Osteoblast (primary cell): ENCODE data around the gene EMID1. TPM values are rescaled to one million over a fixed set of nuclear protein-coding genes. Genes with fewer than 3 reads are reported as not detected.

ENCODE experiments used
- DNase-seq: peaks from one replicate; pipeline ENCODE4 v3.0.0; 2011; ENCODE audit warnings: low spot score, mixed read lengths; ENCODE audit not compliant: insufficient read length; ENCODE audit errors: missing footprints
- H2AFZ ChIP-seq: 2 replicates; pipeline ENCODE4 v1.6.0; 2011; ENCODE audit warnings: mild to moderate bottlenecking, low read length
- H3K27ac ChIP-seq: 2 replicates; pipeline ENCODE4 v1.5.1; 2011; ENCODE audit warnings: mild to moderate bottlenecking, low read depth, low read length, moderate library complexity
- H3K27me3 ChIP-seq: 2 replicates; pipeline ENCODE4 v1.6.0; 2012; ENCODE audit warnings: mild to moderate bottlenecking, control low read depth, inconsistent platforms, low read length, moderate library complexity; ENCODE audit not compliant: insufficient read depth
- H3K36me3 ChIP-seq: 2 replicates; pipeline ENCODE4 v1.5.1; 2011; ENCODE audit warnings: mild to moderate bottlenecking, low read length, control low read depth, moderate library complexity; ENCODE audit not compliant: insufficient read depth
- H3K4me1 ChIP-seq: 2 replicates; pipeline ENCODE4 v1.5.1; 2011; ENCODE audit warnings: mild to moderate bottlenecking, low read length, control low read depth, moderate library complexity; ENCODE audit not compliant: insufficient read depth
- H3K4me2 ChIP-seq: 2 replicates; pipeline ENCODE4 v1.6.0; 2011; ENCODE audit warnings: mild to moderate bottlenecking, low read length; ENCODE audit not compliant: insufficient read depth
- H3K4me3 ChIP-seq: fragments of 200-600 bp; sonication (generic); 3 replicates; pipeline ENCODE4 v1.5.1; 2012; ENCODE audit warnings: mild to moderate bottlenecking, low read length, inconsistent platforms; ENCODE audit not compliant: insufficient read depth
- H3K79me2 ChIP-seq: 2 replicates; pipeline ENCODE4 v1.6.0; 2012; ENCODE audit warnings: mild to moderate bottlenecking, low read length, control low read depth, inconsistent platforms; ENCODE audit not compliant: insufficient read depth
- H3K9me3 ChIP-seq: 2 replicates; pipeline ENCODE4 v1.5.1; 2011; ENCODE audit warnings: low read depth, low read length, control low read depth
- H4K20me1 ChIP-seq: 2 replicates; pipeline ENCODE4 v1.6.0; 2012; ENCODE audit warnings: mild to moderate bottlenecking, low read length, control low read depth; ENCODE audit not compliant: insufficient read depth
- total RNA-seq: library from RNA; depleted of rRNA; stranded (reverse); fragments of >200 nt; gene quantifications from 2 replicates; pipeline ENCODE4 v1.2.3, GENCODE V29; 2012
- TF ChIP-seq, protein P1 (sequence below): IDR thresholded peaks from 2 replicates; pipeline ENCODE4 v1.5.1; 2011; ENCODE audit warnings: mild to moderate bottlenecking, low read depth, low read length, moderate library complexity; ENCODE audit errors: extremely low read depth

Gene EMID1
- total RNA-seq, 1 donor: under 0.01 TPM

DNA sequence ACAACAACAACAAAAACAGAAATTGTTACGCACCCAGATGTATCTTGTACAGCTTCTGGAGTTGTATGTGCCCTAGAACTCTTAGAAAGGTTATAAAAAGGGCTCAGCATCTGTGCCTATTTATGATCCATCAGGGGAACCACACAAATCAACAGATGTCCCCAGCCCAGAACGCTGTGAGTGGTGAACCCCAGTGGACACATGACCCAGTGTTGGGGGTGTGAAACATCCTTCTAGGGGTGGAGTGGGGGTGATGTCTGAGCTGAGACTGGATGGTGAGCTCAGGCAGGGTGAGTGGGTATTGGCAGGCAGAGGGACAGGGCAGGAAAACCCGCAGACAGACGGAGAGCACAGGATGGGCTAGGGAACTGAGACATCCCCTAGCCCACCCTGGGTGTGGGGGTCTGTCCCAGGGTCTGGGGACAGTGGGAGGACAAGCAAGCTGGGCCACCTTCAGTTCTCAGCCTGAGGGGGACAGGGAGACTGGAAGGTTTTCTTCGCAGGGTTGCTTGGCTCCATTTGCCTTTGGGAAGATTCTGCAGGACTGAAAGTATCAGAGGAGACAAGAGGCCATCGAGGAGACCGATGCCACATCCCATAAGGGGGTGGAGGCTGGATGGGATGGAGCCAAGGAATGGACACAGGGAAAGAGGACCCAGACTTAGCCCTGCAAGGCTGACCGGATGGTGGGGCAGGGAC, 5.8 kb upstream of the EMID1 start:
- Histone ChIP-seq H4K20me1 (no peaks in the 10 kb centered on the region), H3K79me2 (no peaks in the 10 kb centered on the region), H3K27ac (no peak overlapping the region), H3K36me3 (no peaks in the 10 kb centered on the region), H3K4me1 (peaks cover 12% of the 10 kb centered on the region), H3K4me2 (no peak overlapping the region), H2AFZ (no peak overlapping the region), H3K27me3 (peaks cover 2% of the 10 kb centered on the region), H3K9me3 (no peaks in the 10 kb centered on the region), H3K4me3 (no peak overlapping the region)
- TF ChIP-seq, protein P1, sequence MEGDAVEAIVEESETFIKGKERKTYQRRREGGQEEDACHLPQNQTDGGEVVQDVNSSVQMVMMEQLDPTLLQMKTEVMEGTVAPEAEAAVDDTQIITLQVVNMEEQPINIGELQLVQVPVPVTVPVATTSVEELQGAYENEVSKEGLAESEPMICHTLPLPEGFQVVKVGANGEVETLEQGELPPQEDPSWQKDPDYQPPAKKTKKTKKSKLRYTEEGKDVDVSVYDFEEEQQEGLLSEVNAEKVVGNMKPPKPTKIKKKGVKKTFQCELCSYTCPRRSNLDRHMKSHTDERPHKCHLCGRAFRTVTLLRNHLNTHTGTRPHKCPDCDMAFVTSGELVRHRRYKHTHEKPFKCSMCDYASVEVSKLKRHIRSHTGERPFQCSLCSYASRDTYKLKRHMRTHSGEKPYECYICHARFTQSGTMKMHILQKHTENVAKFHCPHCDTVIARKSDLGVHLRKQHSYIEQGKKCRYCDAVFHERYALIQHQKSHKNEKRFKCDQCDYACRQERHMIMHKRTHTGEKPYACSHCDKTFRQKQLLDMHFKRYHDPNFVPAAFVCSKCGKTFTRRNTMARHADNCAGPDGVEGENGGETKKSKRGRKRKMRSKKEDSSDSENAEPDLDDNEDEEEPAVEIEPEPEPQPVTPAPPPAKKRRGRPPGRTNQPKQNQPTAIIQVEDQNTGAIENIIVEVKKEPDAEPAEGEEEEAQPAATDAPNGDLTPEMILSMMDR: no peak
- no peak for DNase-seq

DNA sequence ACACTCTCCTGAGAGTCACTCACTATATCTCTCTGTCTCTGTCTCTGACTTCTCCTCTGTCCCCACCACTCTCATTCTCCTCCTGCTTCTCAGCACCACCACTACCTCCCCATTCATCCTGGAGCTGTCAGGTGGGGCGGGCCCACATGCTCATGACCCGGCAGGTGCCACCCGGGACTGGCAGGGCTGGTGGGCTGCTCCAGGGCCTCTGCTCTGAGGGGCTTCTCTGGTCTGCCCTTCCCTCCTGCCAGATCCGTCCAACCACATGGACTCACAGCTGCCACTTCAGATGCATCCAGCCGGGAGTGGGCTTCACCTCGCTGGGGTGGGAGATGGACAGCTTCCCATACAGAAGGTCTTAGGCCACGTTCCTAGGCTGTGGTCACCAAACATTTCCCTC, 4.8 kb upstream of the EMID1 start:
- Histone ChIP-seq H4K20me1 (no peaks in the 10 kb centered on the region), H2AFZ (no peak overlapping the region), H3K4me1 (peaks cover 12% of the 10 kb centered on the region), H3K4me2 (no peak overlapping the region), H3K79me2 (no peaks in the 10 kb centered on the region), H3K27me3 (peaks cover 9% of the 10 kb centered on the region), H3K4me3 (no peak overlapping the region), H3K9me3 (no peaks in the 10 kb centered on the region), H3K36me3 (no peaks in the 10 kb centered on the region), H3K27ac (no peak overlapping the region)
- no peak for DNase-seq
- TF ChIP-seq, protein P1: no peak

DNA sequence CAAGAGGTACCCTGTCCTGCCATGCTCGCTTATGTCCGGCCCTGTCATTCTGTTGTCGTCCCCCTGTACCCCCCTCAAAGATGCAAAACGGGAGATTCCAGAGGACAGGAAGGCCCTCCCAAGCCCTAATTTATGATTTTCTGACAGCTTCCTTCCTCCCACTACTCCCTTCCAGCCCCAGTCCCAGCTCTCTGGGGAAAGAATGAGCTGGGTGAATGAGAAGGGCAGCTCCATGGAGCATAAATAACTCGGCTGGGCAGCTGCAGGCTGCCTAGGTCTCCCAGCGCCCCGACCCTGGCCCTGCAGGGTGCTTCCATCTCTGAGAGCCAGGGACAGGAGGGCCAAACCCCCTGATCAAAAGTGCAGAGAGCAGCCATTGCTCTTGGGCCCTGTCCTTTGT, 3.9 kb upstream of the EMID1 start:
- peaks cover 18% of the 10 kb centered on the region for H3K27me3 ChIP-seq
- no peaks in the 10 kb centered on the region for H3K9me3 ChIP-seq
- no peaks in the 10 kb centered on the region for H3K79me2 ChIP-seq
- H2AFZ ChIP-seq: no peak overlapping the region
- no peaks in the 10 kb centered on the region for H4K20me1 ChIP-seq
- no peak overlapping the region for H3K4me2 ChIP-seq
- H3K4me1 ChIP-seq: peaks cover 12% of the 10 kb centered on the region
- H3K4me3 ChIP-seq: no peak overlapping the region
- no peak overlapping the region for H3K27ac ChIP-seq
- DNase-seq: no peak
- H3K36me3 ChIP-seq: no peaks in the 10 kb centered on the region
- TF ChIP-seq, protein P1: no peak

DNA sequence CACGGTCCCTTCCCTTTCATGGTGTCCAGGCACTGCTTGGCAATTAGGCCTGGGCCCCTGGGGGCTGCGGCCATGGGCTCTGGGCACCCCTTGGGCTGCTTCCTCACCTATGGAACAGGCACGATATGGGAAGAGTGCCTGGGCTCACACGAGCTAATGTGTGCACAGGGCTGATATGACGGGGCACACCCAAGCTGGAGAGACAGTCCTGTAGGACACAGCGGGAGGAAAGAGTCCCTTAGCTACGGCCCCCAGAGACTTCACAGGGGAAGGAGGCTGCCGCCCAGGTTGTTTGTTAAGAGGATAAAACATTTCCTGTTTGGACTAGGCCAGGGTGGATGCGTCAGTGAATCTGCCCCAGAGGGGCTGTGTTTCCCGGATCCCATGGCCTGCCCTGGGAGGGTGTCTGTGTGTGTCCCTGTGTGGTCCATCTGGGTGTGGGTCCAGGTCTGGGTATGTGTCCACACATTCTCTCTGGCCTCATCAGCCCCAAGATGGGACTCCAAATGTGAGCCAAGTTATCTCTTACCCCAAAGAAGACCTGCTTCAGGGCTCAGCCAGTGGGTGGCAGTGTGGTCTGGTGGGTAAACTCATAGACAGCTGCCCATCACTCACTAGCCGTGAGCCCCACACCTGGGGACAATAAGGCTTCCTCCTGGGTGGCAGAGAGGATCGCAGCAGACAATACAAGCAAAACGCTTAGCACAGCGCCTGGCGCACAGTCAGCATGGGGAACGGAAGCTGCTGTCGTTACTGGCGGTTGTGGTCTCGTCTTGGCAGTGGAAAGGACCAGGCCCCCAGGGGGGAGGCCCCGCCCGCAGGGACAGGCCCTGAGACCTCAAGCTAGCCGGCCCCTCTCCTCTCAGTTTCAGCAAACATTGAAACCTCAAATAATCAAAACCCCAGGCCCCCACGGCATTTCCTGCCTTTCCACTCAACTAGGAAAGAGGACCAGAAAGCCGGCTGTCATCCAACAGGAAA, 3.2 kb upstream of the EMID1 start:
- H3K36me3 ChIP-seq: no peaks in the 10 kb centered on the region
- no peaks in the 10 kb centered on the region for H3K9me3 ChIP-seq
- peaks cover 12% of the 10 kb centered on the region for H3K4me1 ChIP-seq
- peak overlapping the region; percentile 76 for H2AFZ ChIP-seq
- H3K4me2 ChIP-seq: peak overlapping the region; percentile 55
- no peaks in the 10 kb centered on the region for H4K20me1 ChIP-seq
- H3K27ac ChIP-seq: no peak overlapping the region
- H3K4me3 ChIP-seq: no peak overlapping the region
- peaks cover 25% of the 10 kb centered on the region for H3K27me3 ChIP-seq
- DNase-seq: peak; percentile 93
- TF ChIP-seq, protein P1: peak; percentile 42
- H3K79me2 ChIP-seq: no peaks in the 10 kb centered on the region
